Neural cell (in vitro differentiated cells): ENCODE results near the gene A2M. TPM values are rescaled to one million over a fixed set of nuclear protein-coding genes. Genes with fewer than 3 reads are reported as not detected.

Source experiments
- H2AFZ ChIP-seq: fragments of 200-600, 300-800 bp; sonication (generic), shearing (Covaris generic); 2 replicates; pipeline ENCODE4 v1.6.0; 2014; ENCODE audit warnings: low read depth, mild to moderate bottlenecking, antibody characterized with exemption, low read length, moderate library complexity
- H3F3A ChIP-seq: fragments of 200-600 bp; shearing (Covaris generic); 2 replicates; pipeline ENCODE4 v1.6.1; 2016; ENCODE audit warnings: mild to moderate bottlenecking, moderate library complexity, mixed read lengths, antibody characterized with exemption, low read length; ENCODE audit not compliant: insufficient read depth, poor library complexity, severe bottlenecking
- H3K27ac ChIP-seq: fragments of 200-600, 300-800 bp; sonication (generic), shearing (Covaris generic); 2 replicates; pipeline ENCODE4 v1.5.1; 2014; ENCODE audit warnings: mild to moderate bottlenecking, low read length, moderate library complexity
- H3K27me3 ChIP-seq: fragments of 300-800, 200-600 bp; sonication (generic), shearing (Covaris generic); 2 replicates; pipeline ENCODE4 v1.6.0; 2014; ENCODE audit warnings: mild to moderate bottlenecking, low read depth, low read length, moderate library complexity; ENCODE audit not compliant: insufficient read depth
- H3K36me3 ChIP-seq: fragments of 300-800, 200-600 bp; sonication (generic), shearing (Covaris generic); 2 replicates; pipeline ENCODE4 v1.5.1; 2014; ENCODE audit warnings: mild to moderate bottlenecking, antibody characterized with exemption, low read length, moderate library complexity; ENCODE audit not compliant: insufficient read depth
- H3K4me2 ChIP-seq: fragments of 300-800, 200-600 bp; sonication (generic), shearing (Covaris generic); 2 replicates; pipeline ENCODE4 v1.6.0; 2014; ENCODE audit warnings: mild to moderate bottlenecking, low read length
- H3K4me3 ChIP-seq: fragments of 300-800, 200-600 bp; sonication (generic), shearing (Covaris generic); 2 replicates; pipeline ENCODE4 v1.5.1; 2014; ENCODE audit warnings: mild to moderate bottlenecking, low read length, moderate library complexity
- H3K79me2 ChIP-seq: fragments of 200-600 bp; shearing (Covaris generic); replicated peaks from 2 replicates; pipeline ENCODE4 v1.6.0; 2014; ENCODE audit warnings: mild to moderate bottlenecking, low read length, moderate library complexity; ENCODE audit not compliant: insufficient read depth
- H3K9ac ChIP-seq: fragments of 300-800, 200-600 bp; sonication (generic), shearing (Covaris generic); 2 replicates; pipeline ENCODE4 v1.6.1; 2016; ENCODE audit warnings: mild to moderate bottlenecking, low read length, mixed read lengths
- H3K9me2 ChIP-seq: fragments of 200-600 bp; shearing (Covaris generic); 2 replicates; pipeline ENCODE4 v1.6.1; 2016; ENCODE audit warnings: mild to moderate bottlenecking, low read length, mixed read lengths; ENCODE audit not compliant: insufficient read depth
- H3K9me3 ChIP-seq: fragments of 200-600, 300-800 bp; sonication (generic), shearing (Covaris generic); 2 replicates; pipeline ENCODE4 v1.6.1; 2016; ENCODE audit warnings: mild to moderate bottlenecking, mixed run types, low read length, moderate library complexity, mixed read lengths
- H4K20me1 ChIP-seq: fragments of 200-600 bp; shearing (Covaris generic); 2 replicates; pipeline ENCODE4 v1.6.1; 2016; ENCODE audit warnings: mild to moderate bottlenecking, mixed run types; ENCODE audit not compliant: insufficient read depth
- EP300 ChIP-seq: fragments of 450-650 bp; conservative IDR thresholded peaks from 2 replicates; pipeline ENCODE4 v1.6.1; 2014; ENCODE audit warnings: antibody characterized with exemption, mild to moderate bottlenecking, moderate library complexity; ENCODE audit not compliant: poor library complexity, severe bottlenecking
- EZH2 ChIP-seq: fragments of 200-600, 300-800 bp; shearing (Covaris generic), sonication (generic); IDR thresholded peaks from 2 replicates; pipeline ENCODE4 v1.6.1; 2014; ENCODE audit warnings: antibody characterized with exemption, low read length, borderline replicate concordance, mild to moderate bottlenecking; ENCODE audit not compliant: insufficient read depth, poor library complexity, severe bottlenecking
- MXI1 ChIP-seq: fragments of 450-650 bp; conservative IDR thresholded peaks from 2 replicates; pipeline ENCODE4 v1.6.1; 2014; ENCODE audit warnings: antibody characterized with exemption, mild to moderate bottlenecking; ENCODE audit not compliant: poor library complexity, severe bottlenecking
- POLR2AphosphoS5 ChIP-seq: IDR thresholded peaks from 2 replicates; pipeline ENCODE4 v1.6.1; 2012
- RAD21 ChIP-seq: fragments of 450-650 bp; conservative IDR thresholded peaks from 2 replicates; pipeline ENCODE4 v1.6.1; 2014; ENCODE audit warnings: antibody characterized with exemption, mild to moderate bottlenecking, moderate library complexity
- REST ChIP-seq: IDR thresholded peaks from 2 replicates; pipeline ENCODE4 v1.6.1; 2012; ENCODE audit warnings: borderline replicate concordance
- SMC3 ChIP-seq: fragments of 450-650 bp; conservative IDR thresholded peaks from 2 replicates; pipeline ENCODE4 v1.6.1; 2014; ENCODE audit warnings: antibody characterized with exemption, mild to moderate bottlenecking, moderate library complexity; ENCODE audit not compliant: poor library complexity
- TAF1 ChIP-seq: IDR thresholded peaks from 2 replicates; pipeline ENCODE4 v1.6.1; 2012; ENCODE audit warnings: low read depth
- polyA plus RNA-seq: library from polyadenylated mRNA; depleted of rRNA; stranded (reverse); fragments of >200 nt; gene quantifications from 2 replicates; pipeline ENCODE4 v1.2.3, GENCODE V29; 2014
- TF ChIP-seq, protein P1 (sequence below): fragments of 450-650 bp; IDR thresholded peaks from 2 replicates; pipeline ENCODE4 v1.5.1; 2014; ENCODE audit warnings: antibody characterized with exemption, mild to moderate bottlenecking, moderate library complexity; ENCODE audit not compliant: poor library complexity, severe bottlenecking

A2M gene
- polyA plus RNA-seq, 1 donor from 2014 or later = 0.09 TPM

DNA sequence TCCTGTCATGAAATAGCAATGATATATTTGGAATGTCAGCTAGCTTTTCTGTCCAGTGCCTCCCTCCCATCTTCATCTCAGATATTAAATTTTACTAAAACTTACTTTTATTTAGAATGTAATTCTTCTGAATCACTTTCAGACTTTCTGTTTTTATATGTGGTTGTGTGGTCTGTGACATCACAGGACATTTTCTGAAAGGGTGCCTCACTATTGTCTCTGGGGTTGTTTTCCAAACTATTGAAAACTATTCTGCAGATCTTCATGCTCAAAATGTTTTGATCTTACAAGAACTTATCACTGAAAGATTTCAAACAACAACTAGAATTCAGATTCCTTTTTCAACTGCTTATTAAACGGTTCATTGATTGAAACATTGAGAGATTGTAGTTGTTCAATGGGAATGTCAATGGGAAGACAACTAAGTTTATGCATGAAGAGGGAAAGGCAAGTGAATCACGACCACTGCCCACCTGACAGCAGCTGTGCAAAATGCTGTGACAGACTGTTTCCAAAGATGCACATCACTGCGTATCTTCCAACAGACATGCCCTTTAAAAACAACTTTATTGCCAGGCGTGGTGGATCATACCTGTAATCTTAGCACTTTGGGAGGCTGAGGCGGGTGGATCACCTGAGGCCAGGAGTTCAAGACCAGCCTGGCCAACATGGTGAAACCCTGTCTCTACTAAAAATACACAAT lies 75.1 kb downstream of the A2M start:
- Histone ChIP-seq H3K9me2 (no peaks in the 10 kb centered on the region), H3F3A (no peaks in the 10 kb centered on the region), H3K4me3 (no peak overlapping the region), H3K9ac (no peak overlapping the region), H3K9me3 (no peaks in the 10 kb centered on the region), H4K20me1 (no peaks in the 10 kb centered on the region), H3K4me2 (no peak overlapping the region), H3K27ac (no peak overlapping the region), H3K27me3 (no peaks in the 10 kb centered on the region), H3K79me2 (no peaks in the 10 kb centered on the region), H2AFZ (no peak overlapping the region), H3K36me3 (no peaks in the 10 kb centered on the region)
- TF ChIP-seq REST = no peak
- no peak for TF ChIP-seq RAD21
- no peak for TF ChIP-seq POLR2AphosphoS5
- no peak for TF ChIP-seq EP300
- TF ChIP-seq, protein P1, sequence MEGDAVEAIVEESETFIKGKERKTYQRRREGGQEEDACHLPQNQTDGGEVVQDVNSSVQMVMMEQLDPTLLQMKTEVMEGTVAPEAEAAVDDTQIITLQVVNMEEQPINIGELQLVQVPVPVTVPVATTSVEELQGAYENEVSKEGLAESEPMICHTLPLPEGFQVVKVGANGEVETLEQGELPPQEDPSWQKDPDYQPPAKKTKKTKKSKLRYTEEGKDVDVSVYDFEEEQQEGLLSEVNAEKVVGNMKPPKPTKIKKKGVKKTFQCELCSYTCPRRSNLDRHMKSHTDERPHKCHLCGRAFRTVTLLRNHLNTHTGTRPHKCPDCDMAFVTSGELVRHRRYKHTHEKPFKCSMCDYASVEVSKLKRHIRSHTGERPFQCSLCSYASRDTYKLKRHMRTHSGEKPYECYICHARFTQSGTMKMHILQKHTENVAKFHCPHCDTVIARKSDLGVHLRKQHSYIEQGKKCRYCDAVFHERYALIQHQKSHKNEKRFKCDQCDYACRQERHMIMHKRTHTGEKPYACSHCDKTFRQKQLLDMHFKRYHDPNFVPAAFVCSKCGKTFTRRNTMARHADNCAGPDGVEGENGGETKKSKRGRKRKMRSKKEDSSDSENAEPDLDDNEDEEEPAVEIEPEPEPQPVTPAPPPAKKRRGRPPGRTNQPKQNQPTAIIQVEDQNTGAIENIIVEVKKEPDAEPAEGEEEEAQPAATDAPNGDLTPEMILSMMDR = no peak
- no peak for TF ChIP-seq EZH2
- TF ChIP-seq SMC3 = no peak
- no peak for TF ChIP-seq MXI1
- TF ChIP-seq TAF1 = no peak

GRCh38 chr12:9039397-9039977 lies 76.2 kb downstream of the A2M start:
- Histone ChIP-seq H3K4me2 (no peak overlapping the region), H2AFZ (no peak overlapping the region), H3K36me3 (no peaks in the 10 kb centered on the region), H3K4me3 (no peak overlapping the region), H3K27me3 (no peaks in the 10 kb centered on the region), H3K9me3 (no peaks in the 10 kb centered on the region), H3K79me2 (no peaks in the 10 kb centered on the region), H3F3A (no peaks in the 10 kb centered on the region), H3K9ac (no peak overlapping the region), H3K27ac (no peak overlapping the region), H3K9me2 (no peaks in the 10 kb centered on the region), H4K20me1 (no peaks in the 10 kb centered on the region)
- TF ChIP-seq SMC3 (peak; percentile 80), EP300 (no peak), POLR2AphosphoS5 (no peak), RAD21 (peak; percentile 81), REST (no peak), TAF1 (no peak)
- TF ChIP-seq, protein P1 = peak; percentile 83
